ENCODE measurements around the gene TMED7.
A peak's percentile ranks its signal among the peaks of the same experiment; 100 is the strongest.
"Not testable (repeated sequence)": the region's sequence is repeated elsewhere in the genome, so short reads cannot be mapped to it uniquely, and the experiment has no call there.

TMED7 gene

GRCh38 chr5:115625579-115626444 is at the start of gene TMED7:
TMED7 (minus strand) TSS chr5:115626036; CDS start chr5:115625792, 244 bp downstream.
- peak; percentile 54 for TF ChIP-seq CTCF (IDR thresholded peaks at IDR 0.05)
- Histone ChIP-seq H3K27ac (peak within 1 kb of the TSS; percentile 86), H3K4me3 (ENCODE audit: low read depth in 1 of 2, low read length in 1 of 2) (peak within 1 kb of the TSS; percentile 87 to 90), H3K36me3 (no peaks in the 10 kb centered on the region), H3K27me3 (no peaks in the 10 kb centered on the region), H3K4me1 (ENCODE audit: control insufficient read depth in 1 of 2, insufficient read depth in 1 of 2, low read depth in 1 of 2, low read length in 1 of 2) (peaks cover 26 to 27% of the 10 kb centered on the region in 2 experiments), H3K9me3 (no peaks in the 10 kb centered on the region)

- H3K4me3 ChIP-seq (ENCODE audit: low read depth in 1 of 2, low read length in 1 of 2); H3K9me3 ChIP-seq; H3K27me3 ChIP-seq; H3K4me1 ChIP-seq (ENCODE audit: control insufficient read depth in 1 of 2, insufficient read depth in 1 of 2, low read depth in 1 of 2, low read length in 1 of 2); H3K27ac ChIP-seq; H3K36me3 ChIP-seq: not testable (repeated sequence)
Observed at GRCh38 chr5:115674782-115675181, 48.9 kb upstream of the TMED7 start.

GRCh38 chr5:115673596-115673995 is 47.8 kb upstream of the TMED7 start:
- H3K9me3 ChIP-seq, result no peaks in the 10 kb centered on the region
- no peaks in the 10 kb centered on the region for H3K36me3 ChIP-seq
- no peak overlapping the region for H3K4me3 ChIP-seq (ENCODE audit: low read depth in 1 of 2, low read length in 1 of 2)
- no peaks in the 10 kb centered on the region for H3K27me3 ChIP-seq
- H3K27ac ChIP-seq, result no peak overlapping the region
- no peaks in the 10 kb centered on the region for H3K4me1 ChIP-seq (ENCODE audit: control insufficient read depth in 1 of 2, insufficient read depth in 1 of 2, low read depth in 1 of 2, low read length in 1 of 2)
- no peak for TF ChIP-seq CTCF (IDR thresholded peaks at IDR 0.05)

- Histone ChIP-seq H3K4me3 (ENCODE audit: low read depth in 1 of 2, low read length in 1 of 2) (no peak overlapping the region), H3K36me3 (no peaks in the 10 kb centered on the region), H3K27ac (no peak overlapping the region), H3K9me3 (no peaks in the 10 kb centered on the region), H3K4me1 (ENCODE audit: control insufficient read depth in 1 of 2, insufficient read depth in 1 of 2, low read depth in 1 of 2, low read length in 1 of 2) (no peaks in the 10 kb centered on the region), H3K27me3 (no peaks in the 10 kb centered on the region)
- TF ChIP-seq CTCF (IDR thresholded peaks at IDR 0.05), result no peak
Observed at GRCh38 chr5:115671939-115672338, 46.1 kb upstream of the TMED7 start.

GRCh38 chr5:115666023-115666422 is 40.2 kb upstream of the TMED7 start:
- H3K27ac ChIP-seq, result no peak overlapping the region
- no peaks in the 10 kb centered on the region for H3K4me1 ChIP-seq (ENCODE audit: control insufficient read depth in 1 of 2, insufficient read depth in 1 of 2, low read depth in 1 of 2, low read length in 1 of 2)
- TF ChIP-seq CTCF (IDR thresholded peaks at IDR 0.05), result no peak
- H3K4me3 ChIP-seq (ENCODE audit: low read depth in 1 of 2, low read length in 1 of 2), result no peak overlapping the region
- H3K27me3 ChIP-seq, result no peaks in the 10 kb centered on the region
- no peaks in the 10 kb centered on the region for H3K36me3 ChIP-seq
- H3K9me3 ChIP-seq, result peaks cover 10% of the 10 kb centered on the region

GRCh38 chr5:115661563-115661962 is 35.7 kb upstream of the TMED7 start:
- TF ChIP-seq CTCF (IDR thresholded peaks at IDR 0.05), result no peak
- H3K4me3 ChIP-seq (ENCODE audit: low read depth in 1 of 2, low read length in 1 of 2), result no peak overlapping the region
- H3K27me3 ChIP-seq, result peaks cover 16% of the 10 kb centered on the region
- H3K27ac ChIP-seq, result no peak overlapping the region
- H3K9me3 ChIP-seq, result peaks cover 10% of the 10 kb centered on the region
- H3K4me1 ChIP-seq (ENCODE audit: control insufficient read depth in 1 of 2, insufficient read depth in 1 of 2, low read depth in 1 of 2, low read length in 1 of 2), result no peaks in the 10 kb centered on the region
- H3K36me3 ChIP-seq, result no peaks in the 10 kb centered on the region
